ENCODE data around the gene ADAMTS17. TPM values are rescaled to one million over a fixed set of nuclear protein-coding genes. Genes with fewer than 3 reads are reported as not detected.

The ADAMTS17 gene
- total and polyA plus RNA-seq, 2 experiments from 2014 or later, result 3.7 to 4.4 TPM

DNA sequence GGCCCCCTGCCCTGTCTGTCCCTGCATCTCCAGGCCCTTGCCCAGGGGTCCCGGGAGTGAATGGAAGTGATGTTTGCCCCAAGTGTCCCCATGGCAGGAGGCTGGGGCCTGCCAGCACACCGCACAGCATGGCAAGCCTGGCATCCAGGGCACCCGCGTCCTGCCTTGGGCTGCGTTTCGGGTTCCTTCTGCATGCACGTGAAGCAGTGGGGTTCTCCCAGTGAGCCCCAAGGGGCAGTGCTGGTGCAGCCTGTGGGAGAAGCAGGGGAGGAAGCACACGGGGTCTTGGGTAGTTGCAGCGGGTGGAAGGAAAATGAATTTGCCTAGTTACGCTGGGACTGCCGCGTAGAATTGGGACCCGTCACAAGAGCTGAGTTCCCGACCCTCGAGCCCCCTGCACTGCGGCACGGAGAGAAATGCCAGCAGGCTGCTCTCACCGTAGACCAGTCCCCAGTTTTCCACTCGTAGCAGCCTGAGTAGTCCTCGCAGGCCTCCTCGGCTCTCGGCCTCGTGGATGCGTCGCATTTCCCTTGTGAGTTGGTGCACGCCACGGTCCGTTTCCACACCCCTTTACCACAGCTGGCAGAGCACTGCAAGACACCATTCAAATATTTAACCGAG, 349.1 kb downstream of the ADAMTS17 start:
- no peaks in the 10 kb centered on the region for H4K20me1 ChIP-seq (ENCODE audit: insufficient read depth, poor library complexity, severe bottlenecking)
- no peak overlapping the region for H2AFZ ChIP-seq
- no peak overlapping the region for H3K27ac ChIP-seq
- H3K9me3 ChIP-seq (ENCODE audit: low read depth), result no peaks in the 10 kb centered on the region
- H3K4me2 ChIP-seq, result no peak overlapping the region
- WGBS (ENCODE audit: low lambda C conversion rate, missing lambda C conversion rate), result 92% methylated on average over 28 of the region's 29 CpGs
- H3K4me3 ChIP-seq, result no peak overlapping the region
- no peaks in the 10 kb centered on the region for H3K79me2 ChIP-seq
- no peaks in the 10 kb centered on the region for H3K9me2 ChIP-seq (replicated peaks; ENCODE audit: insufficient read depth)
- no peaks in the 10 kb centered on the region for H3K36me3 ChIP-seq (replicated peaks; ENCODE audit: insufficient read depth, low read depth)
- no peaks in the 10 kb centered on the region for H3K4me1 ChIP-seq (ENCODE audit: insufficient read depth)
- H3K27me3 ChIP-seq, result no peaks in the 10 kb centered on the region
- TF ChIP-seq EZH2 (IDR thresholded peaks at IDR 0.05; ENCODE audit: borderline replicate concordance) (no peak), EZH2phosphoT487 (IDR thresholded peaks at IDR 0.05; ENCODE audit: low read depth, severe bottlenecking, unreplicated experiment) (no peak)
- TF ChIP-seq, protein P1, sequence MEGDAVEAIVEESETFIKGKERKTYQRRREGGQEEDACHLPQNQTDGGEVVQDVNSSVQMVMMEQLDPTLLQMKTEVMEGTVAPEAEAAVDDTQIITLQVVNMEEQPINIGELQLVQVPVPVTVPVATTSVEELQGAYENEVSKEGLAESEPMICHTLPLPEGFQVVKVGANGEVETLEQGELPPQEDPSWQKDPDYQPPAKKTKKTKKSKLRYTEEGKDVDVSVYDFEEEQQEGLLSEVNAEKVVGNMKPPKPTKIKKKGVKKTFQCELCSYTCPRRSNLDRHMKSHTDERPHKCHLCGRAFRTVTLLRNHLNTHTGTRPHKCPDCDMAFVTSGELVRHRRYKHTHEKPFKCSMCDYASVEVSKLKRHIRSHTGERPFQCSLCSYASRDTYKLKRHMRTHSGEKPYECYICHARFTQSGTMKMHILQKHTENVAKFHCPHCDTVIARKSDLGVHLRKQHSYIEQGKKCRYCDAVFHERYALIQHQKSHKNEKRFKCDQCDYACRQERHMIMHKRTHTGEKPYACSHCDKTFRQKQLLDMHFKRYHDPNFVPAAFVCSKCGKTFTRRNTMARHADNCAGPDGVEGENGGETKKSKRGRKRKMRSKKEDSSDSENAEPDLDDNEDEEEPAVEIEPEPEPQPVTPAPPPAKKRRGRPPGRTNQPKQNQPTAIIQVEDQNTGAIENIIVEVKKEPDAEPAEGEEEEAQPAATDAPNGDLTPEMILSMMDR (IDR thresholded peaks at IDR 0.05; ENCODE audit: poor library complexity), result no peak
- DNase-seq (ENCODE audit: low spot score), result no peak

DNA sequence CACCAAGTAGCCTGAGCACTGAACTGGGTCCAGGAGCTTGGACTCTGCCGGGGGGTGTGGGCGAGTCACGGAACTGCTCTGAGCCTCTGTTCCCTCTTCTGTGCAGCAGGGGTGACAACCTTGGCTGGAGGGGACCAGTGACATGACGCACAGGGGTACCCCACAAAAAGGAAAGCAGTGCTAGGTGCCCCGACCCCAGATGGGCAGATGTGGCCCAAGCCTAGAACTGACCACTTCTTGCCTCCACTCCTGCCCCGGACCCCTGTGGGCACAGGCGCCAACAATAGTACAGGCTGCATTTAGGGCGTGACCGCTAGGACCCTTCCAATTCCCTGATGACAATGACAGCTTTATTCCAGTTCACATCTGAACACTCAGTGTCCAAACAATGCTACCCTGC, 352.7 kb downstream of the ADAMTS17 start:
- H3K27ac ChIP-seq, result no peak overlapping the region
- H3K4me1 ChIP-seq (ENCODE audit: insufficient read depth), result no peaks in the 10 kb centered on the region
- TF ChIP-seq EZH2phosphoT487 (IDR thresholded peaks at IDR 0.05; ENCODE audit: low read depth, severe bottlenecking, unreplicated experiment) (no peak), EZH2 (IDR thresholded peaks at IDR 0.05; ENCODE audit: borderline replicate concordance) (no peak)
- TF ChIP-seq, protein P1 (IDR thresholded peaks at IDR 0.05; ENCODE audit: poor library complexity), result no peak
- H3K9me3 ChIP-seq (ENCODE audit: low read depth), result no peaks in the 10 kb centered on the region
- no peak overlapping the region for H2AFZ ChIP-seq
- no peak overlapping the region for H3K4me3 ChIP-seq
- H4K20me1 ChIP-seq (ENCODE audit: insufficient read depth, poor library complexity, severe bottlenecking), result no peaks in the 10 kb centered on the region
- 99% methylated on average over 9 of the region's 9 CpGs for WGBS (ENCODE audit: low lambda C conversion rate, missing lambda C conversion rate)
- no peak for DNase-seq (ENCODE audit: low spot score)
- no peak overlapping the region for H3K4me2 ChIP-seq
- no peaks in the 10 kb centered on the region for H3K9me2 ChIP-seq (replicated peaks; ENCODE audit: insufficient read depth)
- H3K79me2 ChIP-seq, result no peaks in the 10 kb centered on the region
- H3K36me3 ChIP-seq (replicated peaks; ENCODE audit: insufficient read depth, low read depth), result no peaks in the 10 kb centered on the region
- no peaks in the 10 kb centered on the region for H3K27me3 ChIP-seq

DNA sequence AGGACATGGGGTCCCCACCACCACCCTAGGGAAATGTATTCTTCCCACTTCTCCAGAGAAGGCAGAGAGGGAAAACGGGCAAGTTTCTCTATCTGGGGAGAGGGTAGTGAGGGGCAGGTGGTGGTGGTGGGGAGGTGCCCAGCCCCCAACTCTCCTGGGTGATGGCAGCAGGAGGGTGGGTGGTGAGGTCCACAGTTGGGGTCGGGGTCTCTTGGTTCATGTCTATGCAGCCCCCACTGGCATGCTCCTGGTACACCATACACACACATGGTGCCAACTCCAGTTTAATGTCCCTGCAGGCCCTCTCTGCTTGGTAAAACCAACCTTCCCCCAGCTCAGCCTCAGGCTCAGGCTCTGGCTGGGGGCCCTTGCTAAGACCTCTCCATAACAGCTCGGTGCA, 354.1 kb downstream of the ADAMTS17 start:
- WGBS (ENCODE audit: low lambda C conversion rate, missing lambda C conversion rate), result 93% methylated on average over 3 of the region's 3 CpGs
- DNase-seq (ENCODE audit: low spot score), result no peak

More for the DNA sequence above, 354.1 kb downstream of the ADAMTS17 start:
- no peaks in the 10 kb centered on the region for H3K79me2 ChIP-seq
- no peaks in the 10 kb centered on the region for H3K27me3 ChIP-seq
- H2AFZ ChIP-seq, result no peak overlapping the region
- H3K9me3 ChIP-seq (ENCODE audit: low read depth), result no peaks in the 10 kb centered on the region
- peaks cover 7% of the 10 kb centered on the region for H3K4me1 ChIP-seq (ENCODE audit: insufficient read depth)
- no peak overlapping the region for H3K4me3 ChIP-seq
- H3K4me2 ChIP-seq, result no peak overlapping the region
- TF ChIP-seq, protein P1 (IDR thresholded peaks at IDR 0.05; ENCODE audit: poor library complexity), result no peak
- no peak for TF ChIP-seq EZH2phosphoT487 (IDR thresholded peaks at IDR 0.05; ENCODE audit: low read depth, severe bottlenecking, unreplicated experiment)
- no peaks in the 10 kb centered on the region for H4K20me1 ChIP-seq (ENCODE audit: insufficient read depth, poor library complexity, severe bottlenecking)
- H3K9me2 ChIP-seq (replicated peaks; ENCODE audit: insufficient read depth), result no peaks in the 10 kb centered on the region
- no peak overlapping the region for H3K27ac ChIP-seq
- H3K36me3 ChIP-seq (replicated peaks; ENCODE audit: insufficient read depth, low read depth), result no peaks in the 10 kb centered on the region

All from hepatocyte (in vitro differentiated cells).